GM10847 (cell line): ENCODE results near the gene TGM4.

Source experiments
- POLR2A ChIP-seq: IDR thresholded peaks from 2 replicates; pipeline ENCODE4 v1.6.1; 2011; ENCODE audit not compliant: insufficient read length; ENCODE audit errors: extremely low read depth

TGM4 gene

GRCh38 chr3:44867421-44868111 lies 6.8 kb upstream of the TGM4 start:
- no peak for TF ChIP-seq POLR2A

GRCh38 chr3:44870375-44871061 lies 3.9 kb upstream of the TGM4 start:
- TF ChIP-seq POLR2A, result no peak

- no peak for TF ChIP-seq POLR2A
Observed at GRCh38 chr3:44875596-44875995, 1.2 kb downstream of the TGM4 start.

- TF ChIP-seq POLR2A, result no peak
Observed at GRCh38 chr3:44877333-44877732, 2.9 kb downstream of the TGM4 start.

GRCh38 chr3:44880284-44880683 lies 5.9 kb downstream of the TGM4 start:
- no peak for TF ChIP-seq POLR2A

- TF ChIP-seq POLR2A, result no peak
Observed at GRCh38 chr3:44883213-44883955, 9.0 kb downstream of the TGM4 start.

- no peak for TF ChIP-seq POLR2A
Observed at GRCh38 chr3:44883999-44884431, 9.6 kb downstream of the TGM4 start.

- no peak for TF ChIP-seq POLR2A
Observed at GRCh38 chr3:44885618-44886017, 11.2 kb downstream of the TGM4 start.

- TF ChIP-seq POLR2A, result no peak
Observed at GRCh38 chr3:44886561-44886960, 12.2 kb downstream of the TGM4 start.

GRCh38 chr3:44887101-44887500 lies 12.7 kb downstream of the TGM4 start:
- no peak for TF ChIP-seq POLR2A

GRCh38 chr3:44890258-44890657 lies 15.8 kb downstream of the TGM4 start:
- TF ChIP-seq POLR2A, result no peak

GRCh38 chr3:44890852-44891251 lies 16.4 kb downstream of the TGM4 start:
- TF ChIP-seq POLR2A, result no peak

- TF ChIP-seq POLR2A, result no peak
Observed at GRCh38 chr3:44892689-44893088, 18.3 kb downstream of the TGM4 start.

GRCh38 chr3:44893097-44893496 lies 18.7 kb downstream of the TGM4 start:
- TF ChIP-seq POLR2A, result no peak

- no peak for TF ChIP-seq POLR2A
Observed at GRCh38 chr3:44894485-44894884, 20.1 kb downstream of the TGM4 start.

- TF ChIP-seq POLR2A, result no peak
Observed at GRCh38 chr3:44896440-44896839, 22.0 kb downstream of the TGM4 start.
